Measurements from ENCODE around the gene GIMAP8.
"Not testable (repeated sequence)": the region's sequence is repeated elsewhere in the genome, so short reads cannot be mapped to it uniquely, and the experiment has no call there.

GIMAP8 gene

DNA sequence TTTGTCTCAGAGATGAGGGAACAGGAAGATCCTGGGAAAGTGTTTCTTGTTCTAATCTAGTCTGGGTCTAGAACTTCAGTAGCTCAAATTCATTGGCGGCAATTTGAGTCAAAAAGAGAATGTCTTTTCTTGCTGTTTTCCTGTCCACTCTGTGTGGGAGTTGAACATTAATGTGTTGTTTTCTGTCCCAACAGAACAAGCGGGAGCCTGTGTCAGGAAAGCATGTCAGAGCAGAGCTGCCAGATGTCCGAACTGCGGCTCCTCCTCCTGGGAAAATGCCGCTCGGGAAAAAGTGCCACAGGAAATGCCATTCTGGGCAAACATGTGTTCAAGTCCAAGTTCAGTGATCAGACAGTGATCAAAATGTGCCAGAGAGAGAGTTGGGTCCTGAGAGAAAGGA lies 16.0 kb downstream of the GIMAP8 start:
- no peak for DNase-seq (ENCODE audit: low read depth)

DNA sequence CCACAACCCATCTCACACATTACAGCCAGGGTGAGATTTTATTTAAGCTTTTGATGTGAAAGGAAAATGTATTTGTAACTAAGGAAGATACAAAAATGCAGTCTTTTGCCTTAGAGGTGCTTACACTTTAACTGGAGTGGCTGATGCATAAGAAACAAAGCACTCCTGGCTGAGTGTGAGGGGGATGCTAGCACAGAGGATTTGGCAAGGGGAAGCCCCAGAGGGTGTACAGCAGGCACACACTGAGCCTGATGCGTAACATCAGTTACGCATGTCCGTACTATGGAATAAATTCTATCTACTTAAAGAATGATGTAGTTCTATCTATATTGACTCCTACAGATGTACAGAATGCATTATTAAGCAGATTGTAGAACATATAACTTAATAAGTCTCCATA lies 17.8 kb downstream of the GIMAP8 start:
- DNase-seq (ENCODE audit: low read depth), result no peak

DNA sequence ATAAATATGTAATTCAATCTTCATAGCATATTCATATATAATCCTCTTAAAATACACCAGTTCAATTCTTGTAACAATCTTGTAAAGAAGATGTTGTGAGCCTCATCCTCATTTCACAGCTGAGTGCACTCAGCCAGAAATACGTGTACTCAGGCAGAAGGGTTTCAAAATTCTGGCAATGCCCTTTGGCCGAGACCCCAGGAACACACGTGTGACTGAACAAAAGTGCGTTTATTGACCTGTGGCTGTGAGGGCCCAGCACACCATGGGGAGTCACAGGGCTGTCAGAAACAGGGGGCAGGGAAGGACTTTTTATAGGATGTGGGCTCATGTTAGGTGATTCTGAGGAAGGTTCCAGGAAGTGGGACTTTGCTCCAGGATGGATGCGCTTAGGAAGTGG lies 21.5 kb downstream of the GIMAP8 start:
- DNase-seq (ENCODE audit: low read depth), result no peak

DNA sequence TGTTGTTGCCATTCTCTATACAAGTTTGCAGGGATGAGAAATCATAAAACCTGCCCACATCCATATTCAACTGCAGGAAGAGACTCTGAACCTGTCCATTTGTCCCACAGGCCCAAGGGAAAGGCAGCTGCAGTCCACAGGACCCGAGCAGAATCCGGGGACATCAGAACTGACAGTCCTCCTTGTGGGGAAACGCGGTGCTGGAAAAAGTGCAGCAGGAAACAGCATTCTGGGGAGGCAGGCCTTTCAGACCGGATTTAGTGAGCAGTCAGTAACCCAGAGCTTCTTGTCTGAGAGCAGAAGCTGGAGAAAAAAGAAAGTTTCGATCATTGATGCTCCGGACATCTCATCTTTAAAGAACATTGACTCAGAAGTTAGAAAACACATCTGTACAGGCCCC lies 23.5 kb downstream of the GIMAP8 start:
- no peak for DNase-seq (ENCODE audit: low read depth)

DNA sequence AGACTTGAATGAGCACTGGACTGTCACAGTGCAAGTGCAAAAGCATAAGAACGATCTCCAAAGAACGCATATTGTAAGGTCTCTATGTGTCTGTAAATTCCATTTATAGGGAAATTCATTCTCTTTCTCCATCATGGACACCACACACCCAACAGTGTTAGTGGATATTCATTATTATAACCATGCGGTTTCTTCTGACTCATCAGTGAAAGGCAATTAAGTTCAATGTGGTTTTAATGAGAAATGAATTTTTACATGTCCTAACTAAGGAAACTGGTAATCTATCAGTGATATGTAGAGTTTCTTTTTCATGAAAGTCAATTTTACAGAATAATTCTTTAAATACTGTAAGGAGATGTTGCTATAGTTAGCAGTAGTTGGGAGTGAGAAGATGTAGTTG lies 25.9 kb downstream of the GIMAP8 start:
- no peak for DNase-seq (ENCODE audit: low read depth)

DNA sequence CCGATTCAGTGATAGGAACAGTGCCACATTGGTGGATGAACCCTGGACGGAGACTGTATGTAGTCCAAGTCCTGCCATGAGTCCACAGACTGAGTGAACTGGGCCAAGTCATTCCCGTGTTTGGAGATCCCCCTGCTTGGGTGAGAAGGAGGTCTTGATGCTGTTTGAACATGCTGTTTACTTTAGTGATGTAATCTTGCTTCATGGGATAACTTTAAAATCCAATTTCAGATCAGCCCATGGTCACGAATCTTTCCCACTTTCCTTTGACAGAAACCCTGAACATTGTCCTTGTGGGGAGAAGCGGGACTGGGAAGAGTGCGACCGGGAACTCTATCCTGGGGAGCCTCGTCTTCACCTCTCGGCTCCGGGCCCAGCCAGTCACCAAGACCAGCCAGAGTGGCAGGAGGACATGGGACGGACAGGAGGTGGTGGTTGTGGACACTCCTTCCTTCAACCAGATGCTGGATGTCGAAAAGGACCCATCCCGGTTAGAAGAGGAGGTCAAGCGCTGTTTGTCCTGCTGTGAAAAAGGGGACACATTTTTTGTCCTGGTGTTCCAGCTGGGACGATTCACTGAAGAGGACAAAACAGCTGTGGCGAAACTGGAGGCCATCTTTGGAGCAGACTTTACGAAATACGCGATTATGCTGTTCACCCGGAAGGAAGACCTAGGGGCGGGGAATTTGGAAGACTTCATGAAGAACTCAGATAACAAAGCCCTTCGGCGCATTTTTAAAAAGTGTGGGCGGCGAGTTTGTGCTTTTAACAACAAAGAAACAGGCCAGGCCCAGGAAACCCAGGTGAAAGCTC lies 26.6 kb downstream of the GIMAP8 start:
- no peak for DNase-seq (ENCODE audit: low read depth)

DNA sequence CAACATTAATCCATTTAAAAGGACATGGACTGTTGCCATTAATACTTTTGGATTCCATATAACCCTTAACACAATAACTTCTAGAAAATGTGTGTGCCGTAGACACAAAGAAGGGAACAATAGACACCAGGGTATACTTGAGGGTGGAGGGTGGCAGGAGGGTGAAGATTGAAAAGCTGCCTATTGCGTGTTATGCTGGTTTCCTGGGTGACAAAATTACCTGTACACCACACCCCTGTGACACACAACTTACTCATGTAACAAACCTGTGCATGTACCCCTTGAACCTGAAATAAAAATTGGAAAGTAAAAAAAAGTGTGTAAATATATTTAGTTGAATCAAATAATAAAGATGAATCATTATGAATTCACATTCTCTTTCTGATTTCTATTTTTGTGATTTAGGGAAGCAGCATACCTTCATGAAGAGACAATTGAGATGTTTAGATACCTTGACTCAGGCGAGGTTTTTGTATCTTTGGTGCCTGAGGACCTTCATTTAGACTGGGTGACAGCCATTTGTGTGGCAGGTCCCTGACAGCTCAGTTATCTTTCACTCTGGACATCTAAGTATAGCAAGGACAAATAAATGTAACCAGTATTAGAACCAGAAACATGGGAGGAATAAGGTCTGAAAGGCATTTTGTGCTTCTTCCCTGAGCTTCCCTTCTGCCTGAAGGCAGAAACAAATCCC lies 28.7 kb downstream of the GIMAP8 start:
- DNase-seq (ENCODE audit: low read depth), result no peak

DNA sequence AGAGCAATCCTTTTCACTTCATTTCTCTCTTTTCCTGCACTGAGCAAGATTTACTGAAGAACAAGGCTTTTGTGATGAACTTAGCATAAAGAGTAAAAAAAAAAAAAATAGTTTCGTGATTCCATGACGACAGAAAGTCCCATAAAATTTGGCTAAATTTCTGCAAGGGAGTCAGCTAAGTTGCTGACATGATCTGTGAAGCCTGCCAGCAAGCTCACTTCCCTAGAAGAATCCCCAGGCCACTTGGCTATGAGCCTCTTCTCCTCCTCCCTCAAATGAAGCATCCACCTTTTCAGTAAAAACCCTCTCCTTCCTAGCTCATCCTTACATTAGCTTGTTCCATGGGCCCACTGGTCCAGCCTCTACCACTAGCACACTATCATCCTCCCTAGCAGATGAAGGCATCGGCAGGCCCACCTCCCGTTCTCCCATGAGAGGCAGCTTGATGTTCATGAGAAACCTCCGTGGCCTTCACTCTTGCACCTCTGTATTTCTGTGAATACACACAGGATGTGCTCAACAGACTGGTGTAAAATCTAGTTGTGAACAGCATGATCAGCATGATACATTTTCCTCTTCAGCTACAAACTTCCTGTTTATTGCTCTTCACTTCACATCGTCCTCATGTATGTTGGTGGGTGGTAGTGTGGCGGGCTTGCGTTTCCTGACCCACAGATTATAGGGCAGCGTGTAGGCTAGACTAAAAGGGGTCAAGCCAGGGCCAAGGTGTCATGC lies 30.9 kb downstream of the GIMAP8 start:
- peak; percentile 29 for DNase-seq (ENCODE audit: low read depth)

DNA sequence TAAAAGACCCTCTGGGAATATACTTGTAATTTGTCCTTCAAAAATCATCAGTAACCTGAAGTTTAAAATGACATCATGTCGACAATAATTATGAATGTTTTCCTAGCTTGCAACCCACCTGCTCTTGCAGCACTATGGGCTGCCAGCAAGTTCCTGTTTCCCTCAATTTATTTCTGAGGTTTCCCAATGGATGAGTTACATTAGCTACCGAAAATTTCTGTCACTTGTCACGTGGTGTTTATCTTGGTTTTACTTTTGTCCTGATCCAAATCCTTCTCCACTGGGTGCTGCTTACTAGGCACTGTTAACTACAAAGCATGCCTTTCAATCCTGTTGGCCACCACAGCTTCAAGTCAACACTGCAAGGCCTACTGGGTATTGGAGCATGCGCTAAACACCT lies 31.5 kb downstream of the GIMAP8 start:
- DNase-seq (ENCODE audit: low read depth), result no peak

DNA sequence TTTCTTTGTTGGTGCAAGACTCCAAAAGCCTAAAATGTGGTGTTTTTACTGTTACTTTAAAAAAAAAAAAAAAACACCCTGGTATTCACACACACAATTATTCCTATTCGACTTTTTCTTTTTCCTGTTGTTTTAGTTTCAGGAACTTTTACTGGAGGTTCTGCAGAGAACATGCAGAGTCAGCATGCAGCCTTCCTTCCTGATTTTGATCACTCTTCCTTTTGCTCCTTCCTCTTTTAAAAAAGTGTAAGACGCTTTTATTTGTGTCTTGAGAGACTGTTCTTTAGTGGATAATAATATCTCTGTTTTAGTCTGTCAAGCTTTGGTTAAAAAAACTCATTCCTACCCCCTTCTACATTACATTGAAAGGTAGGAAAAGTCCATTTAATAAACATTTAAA lies 33.1 kb downstream of the GIMAP8 start:
- DNase-seq (ENCODE audit: low read depth), result not testable (repeated sequence)

DNA sequence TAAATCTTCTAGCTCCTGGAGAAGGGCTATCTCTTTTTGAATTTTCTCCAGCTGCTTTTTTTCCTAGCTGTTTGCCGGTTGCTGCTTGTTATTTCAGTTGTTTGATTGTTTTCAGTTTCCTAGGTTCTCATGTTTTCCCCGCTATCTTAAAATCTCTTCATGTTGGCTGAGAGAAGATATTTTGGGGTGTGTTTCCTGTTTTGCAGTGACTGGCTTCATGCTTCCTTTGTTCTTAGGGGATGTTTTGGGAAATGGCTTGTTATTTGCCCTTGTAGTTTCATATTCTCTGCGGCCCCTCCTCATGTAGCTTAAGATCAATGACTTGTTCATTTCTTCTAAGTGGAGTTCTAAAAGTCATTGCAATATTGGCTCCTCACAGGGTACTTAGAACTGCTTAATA lies 33.6 kb downstream of the GIMAP8 start:
- DNase-seq (ENCODE audit: low read depth), result not testable (repeated sequence)

DNA sequence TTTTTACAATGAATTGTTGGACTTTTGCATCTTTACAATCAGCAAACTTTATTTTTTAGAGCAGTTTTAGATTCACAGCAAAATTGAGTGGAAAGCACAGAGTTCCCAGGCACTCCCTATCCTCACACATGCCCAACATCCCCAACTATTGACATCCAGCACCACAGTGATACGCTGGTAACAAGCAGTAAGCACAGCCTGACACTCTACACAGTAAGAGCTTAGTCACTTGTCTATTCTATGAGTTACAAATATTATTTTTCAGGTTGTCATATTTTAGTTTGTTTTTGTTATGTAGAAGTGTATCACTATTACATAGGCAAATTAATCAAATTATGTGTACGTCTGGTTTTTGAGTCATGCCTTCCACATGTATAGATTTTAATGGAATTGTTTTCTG lies 37.2 kb downstream of the GIMAP8 start:
- DNase-seq (ENCODE audit: low read depth), result no peak

DNA sequence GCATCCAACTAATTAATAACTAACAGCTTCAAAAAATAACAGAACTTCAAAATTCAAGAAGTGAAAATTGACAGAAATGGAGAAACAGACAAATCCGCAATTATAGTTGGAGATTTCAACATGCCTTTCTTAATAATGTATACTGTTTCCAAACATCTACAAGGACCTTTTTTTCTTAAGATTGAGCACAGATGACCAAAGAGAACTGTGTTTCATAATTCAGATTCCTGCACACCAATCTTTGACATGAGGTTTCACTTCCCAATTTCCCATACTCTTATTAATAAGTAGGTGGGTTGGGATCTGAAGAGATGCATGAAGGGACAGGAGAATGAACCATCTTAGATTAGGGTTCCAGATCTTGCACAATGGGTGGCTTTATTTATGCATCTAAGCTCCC lies 39.4 kb downstream of the GIMAP8 start:
- no peak for DNase-seq (ENCODE audit: low read depth)

DNA sequence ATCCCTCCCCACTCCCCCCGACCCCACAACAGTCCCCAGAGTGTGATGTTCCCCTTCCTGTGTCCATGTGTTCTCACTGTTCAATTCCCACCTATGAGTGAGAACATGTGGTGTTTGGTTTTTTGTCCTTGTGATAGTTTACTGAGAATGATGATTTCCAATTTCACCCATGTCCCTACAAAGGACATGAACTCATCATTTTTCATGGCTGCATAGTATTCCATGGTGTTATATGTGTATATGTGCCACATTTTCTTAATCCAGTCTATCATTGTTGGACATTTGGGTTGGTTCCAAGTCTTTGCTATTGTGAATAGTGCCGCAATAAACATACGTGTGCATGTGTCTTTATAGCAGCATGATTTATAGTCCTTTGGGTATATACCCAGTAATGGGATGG lies 43.0 kb downstream of the GIMAP8 start:
- DNase-seq (ENCODE audit: low read depth), result not testable (repeated sequence)

DNA sequence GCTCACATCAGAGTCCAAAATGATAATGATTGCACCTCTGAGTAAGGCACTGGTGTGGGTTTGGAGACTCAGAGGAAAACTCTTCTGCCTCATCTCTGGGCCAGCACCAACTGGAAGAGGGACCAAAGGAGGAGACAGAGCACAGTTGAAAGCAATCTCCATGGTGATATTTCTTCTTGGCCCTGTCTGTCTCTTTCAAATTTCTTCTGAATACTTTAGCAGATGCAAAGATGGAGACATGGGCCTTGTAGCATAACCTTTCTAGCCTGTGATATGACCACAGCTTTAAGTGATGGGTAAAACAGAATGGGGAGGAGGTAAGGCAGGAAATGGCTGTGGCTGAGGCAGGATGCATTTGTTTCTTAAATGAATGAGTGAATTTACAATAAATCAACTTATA lies 52.1 kb downstream of the GIMAP8 start:
- no peak for DNase-seq (ENCODE audit: low read depth)

DNA sequence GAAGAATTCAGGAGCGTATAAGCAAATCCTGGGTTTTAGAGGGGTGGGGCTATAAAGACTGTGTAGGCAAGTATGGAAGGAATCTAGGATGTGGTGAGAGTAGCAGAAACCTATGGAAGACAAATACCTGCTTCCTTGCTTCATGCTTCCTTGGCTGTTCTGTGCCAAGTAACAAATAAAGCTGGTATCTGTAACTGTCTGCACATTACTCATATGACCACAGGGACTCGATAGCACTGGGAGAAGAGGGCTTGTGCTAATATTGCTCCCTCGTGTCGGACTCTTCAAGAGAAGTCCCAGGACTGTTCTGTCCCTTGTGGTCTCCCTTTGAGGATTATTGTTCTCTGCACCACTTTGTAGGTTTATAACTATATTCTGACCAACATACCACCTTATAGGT lies 52.7 kb downstream of the GIMAP8 start:
- no peak for DNase-seq (ENCODE audit: low read depth)

DNA sequence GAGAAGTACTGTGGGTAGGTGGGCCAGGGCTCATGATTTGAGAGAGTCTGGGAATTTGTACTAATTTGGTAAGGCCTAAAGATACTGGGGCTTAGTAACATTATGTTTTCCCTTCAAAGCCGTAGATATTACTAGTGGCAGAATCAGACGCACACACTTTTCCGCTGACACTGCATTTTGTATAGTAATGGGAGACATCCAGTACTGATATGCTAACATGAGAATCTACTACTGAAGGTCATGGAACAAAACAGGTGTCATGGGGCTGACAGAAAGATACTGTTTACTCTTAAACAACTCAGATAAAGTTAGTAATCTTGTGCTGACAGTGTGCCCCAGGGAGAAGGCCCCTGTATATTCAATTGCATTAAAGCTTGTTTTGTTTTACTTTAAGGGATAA lies 53.2 kb downstream of the GIMAP8 start:
- no peak for DNase-seq (ENCODE audit: low read depth)

DNA sequence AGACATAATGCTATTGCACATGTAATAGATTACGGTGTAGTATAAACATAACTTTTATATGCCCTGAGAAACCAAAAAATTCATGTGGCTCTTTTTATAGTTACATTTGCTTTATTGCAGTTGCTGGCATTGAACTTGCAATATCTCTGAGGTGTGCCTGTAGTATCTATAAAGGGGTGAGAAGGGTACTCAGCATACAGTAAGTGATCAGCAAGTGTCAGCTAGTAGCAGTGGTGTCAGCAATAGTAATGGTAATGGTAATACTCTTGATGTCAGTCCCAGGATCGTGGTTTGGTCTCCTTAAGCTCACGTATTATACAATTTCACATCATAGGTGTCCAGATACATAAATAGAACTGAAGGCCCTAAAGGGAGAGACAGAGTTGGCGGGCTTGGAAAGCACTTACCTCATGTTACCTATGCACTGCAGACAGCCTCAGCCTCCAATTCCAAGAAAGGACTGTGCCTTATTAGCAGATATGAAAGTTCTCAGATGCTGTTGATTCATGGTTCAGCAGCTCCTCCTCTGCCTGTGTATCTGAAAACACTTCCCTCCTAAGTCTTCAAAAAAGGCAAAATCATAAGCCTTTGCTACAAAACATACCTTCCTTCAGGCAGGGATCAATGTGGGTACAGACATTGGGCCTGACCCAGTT lies 57.6 kb downstream of the GIMAP8 start:
- no peak for DNase-seq (ENCODE audit: low read depth)

DNA sequence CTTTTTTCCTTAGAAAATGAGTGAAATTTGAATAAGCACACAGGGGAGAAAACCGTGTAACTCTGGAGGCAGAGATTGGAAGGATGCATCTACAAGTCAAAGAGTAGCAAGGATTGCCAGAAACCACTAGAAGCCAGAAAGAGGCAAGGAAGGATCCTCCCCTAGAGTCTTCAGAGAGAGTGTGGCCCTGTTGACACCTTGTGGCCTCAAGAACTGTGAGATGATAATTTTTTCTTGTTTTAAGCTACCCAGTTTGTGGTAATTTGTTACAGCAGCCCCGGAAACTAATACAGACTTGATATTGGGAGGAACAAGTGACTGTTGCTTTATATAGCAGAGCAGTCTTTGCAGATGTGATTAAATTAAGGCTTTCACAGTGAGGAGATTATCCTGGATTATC lies 60.6 kb downstream of the GIMAP8 start:
- DNase-seq (ENCODE audit: low read depth), result no peak

DNA sequence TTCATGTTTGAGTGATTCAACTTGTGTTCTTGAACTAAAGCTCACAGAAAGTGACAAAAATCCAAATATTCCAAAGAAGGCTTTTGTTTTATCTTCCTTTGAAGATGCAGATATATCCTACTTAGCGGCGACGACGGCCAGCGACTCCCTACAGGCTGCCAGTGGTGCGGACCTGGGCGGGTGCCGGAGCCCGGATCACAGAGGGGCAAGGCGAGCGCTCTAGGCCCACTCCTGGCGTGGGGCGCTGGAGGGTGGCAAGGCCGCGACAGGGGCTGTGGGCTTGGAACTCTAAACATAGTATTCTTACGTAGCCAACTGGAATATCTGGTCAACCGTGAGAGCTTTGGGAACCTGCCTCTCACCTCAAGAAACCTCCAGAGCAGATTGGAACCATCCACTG lies 63.3 kb downstream of the GIMAP8 start:
- no peak for DNase-seq (ENCODE audit: low read depth)

DNA sequence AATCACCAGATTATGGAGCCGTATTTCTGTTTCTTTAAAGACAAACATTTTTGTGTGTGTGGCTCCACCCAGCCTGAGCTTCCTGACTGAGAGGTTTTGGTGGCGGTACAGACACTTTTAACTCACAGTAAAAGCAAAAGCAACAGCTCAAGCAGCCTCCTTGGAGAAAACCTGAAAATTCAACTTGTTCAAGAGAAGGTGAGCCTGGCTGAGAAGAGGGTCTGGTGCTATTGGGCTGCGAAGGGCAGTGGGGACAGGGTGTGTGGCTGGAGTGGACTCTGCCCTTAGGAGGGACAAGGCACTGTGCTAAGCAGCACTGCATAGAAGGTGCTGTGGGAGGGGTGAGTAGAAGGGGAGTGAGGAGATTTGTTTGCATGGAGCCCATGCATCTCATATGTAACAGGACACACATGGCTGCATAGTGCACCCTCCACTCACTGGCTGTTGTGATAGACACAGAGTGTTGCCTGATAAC lies 64.4 kb downstream of the GIMAP8 start, which contains the start of gene GIMAP7:
TSS of gene GIMAP7 (plus strand) at position 125 of the 475 bp plus-strand sequence. CDS start 5,103 bp downstream, outside the sequence.
- peak; percentile 28 for DNase-seq (ENCODE audit: low read depth)

Measured in stimulated activated CD8-positive, alpha-beta memory T cell treated with anti-CD3 and anti-CD28 coated beads, Interleukin-12 subunit alpha, Interleukin-12 subunit beta, amount 100 ng/mL, for 4 hours (primary cell).